Psoas muscle (tissue), 8 donors: Measurements from ENCODE around the gene PRKN. TPM values are rescaled to one million over a fixed set of nuclear protein-coding genes. Genes with fewer than 3 reads are reported as not detected.

Experiments
- ATAC-seq, 4 donors: fragments of 200-7000 bp; cut with Tn5 transposase; one replicate each; pipeline ENCODE4 v1.9.1; 2020; ENCODE audit warnings: moderate library complexity in 3 of 4, mild to moderate bottlenecking in 2 of 4
- DNase-seq, 2 donors: peaks; one replicate each; pipeline ENCODE4 v3.0.0-alpha.2; 2020
- H3K27ac ChIP-seq: fragments of 200-600 bp; one replicate; pipeline ENCODE4 v1.8.0; 2022
- H3K27me3 ChIP-seq, 3 donors: fragments of 200-600 bp in 1 of 3; one replicate each; pipeline versions ENCODE4 v1.6.1 to v1.8.0; 2013 to 2022; ENCODE audit warnings: low read length in 2 of 3, mild to moderate bottlenecking in 2 of 3, moderate library complexity in 1 of 3; ENCODE audit not compliant: insufficient read depth in 3 of 3
- H3K36me3 ChIP-seq, 2 donors: fragments of 200-600 bp in 1 of 2; one replicate each; pipeline versions ENCODE4 v1.6.1 to v1.8.0; 2013 to 2022; ENCODE audit warnings: low read depth in 1 of 2, mild to moderate bottlenecking in 1 of 2, moderate library complexity in 1 of 2; ENCODE audit not compliant: insufficient read depth in 1 of 2
- H3K4me1 ChIP-seq: fragments of 200-600 bp; one replicate; pipeline ENCODE4 v1.8.0; 2022
- H3K4me3 ChIP-seq: fragments of 200-600 bp; one replicate; pipeline ENCODE4 v1.8.0; 2022; ENCODE audit warnings: mild to moderate bottlenecking
- H3K9me3 ChIP-seq: fragments of 200-600 bp; one replicate; pipeline ENCODE4 v1.8.0; 2022
- WGBS, 3 donors: extraction: QIAGEN DNeasy Blood & Tissue Kit; methylation state at CpG; one replicate each; pipeline versions ENCODE4 v1.1.6 to v1.1.7; 2013; 5-methylcytosine and 5-hydroxymethylcytosine counted together
- intact Hi-C, 2 donors: fragments of 100-400 bp; cut with DNase I; formaldehyde crosslinking; loops; one replicate each; pipeline versions ENCODE4 v1.11.0 to v1.14.2; 2022
- polyA plus RNA-seq, 3 donors: library from polyadenylated mRNA; stranded (reverse); fragments of 200-250 nt; gene quantifications; one replicate each; pipeline ENCODE4 v1.2.3, GENCODE V29; 2013
- total RNA-seq, 4 donors: library from RNA; stranded (reverse); fragmentation: NEBNext Ultra II Directional in 2 of 4; extraction: Animal tissue kit (Norgen Biotek cat#: 25700) in 2 of 4; gene quantifications; one replicate each; pipeline versions ENCODE4 v1.2.1 to v1.2.4, GENCODE V29; 2021 to 2023
- TF ChIP-seq, protein P1 (sequence below): fragments of 200-600 bp; IDR thresholded peaks from one replicate; pipeline ENCODE4 v1.8.0; 2022; ENCODE audit warnings: antibody characterized with exemption
- donor health status: healthy with polysubstance abuse.
- donor health status: DM: no; HTN: no; CAD: no; lungs with moderate emphysema.
- donor health status: Bipolar disorder and iron deficiency.
- donor health status: healthy.
- donor health status: DM: yes; HTN: yes; CAD: no.
- donor health status: DM: no; HTN: no; CAD: no.
- donor health status: DM: no; HTN: no; CAD: no.
- donor health status: DM: yes; HTN: yes; CAD: no.

Gene PRKN
- total and polyA plus RNA-seq, 7 donors, result 1.5 to 19.5 (median 11.7) TPM

DNA sequence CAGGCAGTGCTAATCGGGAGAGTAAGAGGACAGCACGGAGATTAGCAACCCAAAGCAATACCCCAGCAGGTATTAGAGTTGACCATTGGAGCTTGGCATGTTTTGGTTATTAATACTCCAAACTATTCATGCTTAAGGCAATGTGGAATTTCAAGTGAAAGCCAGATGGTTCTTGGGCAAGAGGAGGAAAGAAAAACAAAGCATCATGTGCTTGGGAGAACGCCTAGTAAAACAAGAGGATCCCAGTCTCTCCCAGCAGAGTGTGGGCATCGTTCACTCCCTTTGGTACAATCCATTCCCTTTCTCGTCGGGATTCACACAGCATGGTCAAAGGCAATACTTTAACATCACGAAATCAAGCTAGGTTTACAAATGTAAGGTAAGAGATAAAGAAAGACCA is 349.8 kb downstream of the PRKN start:
- no peaks in the 10 kb centered on the region for H3K4me1 ChIP-seq
- no peaks in the 10 kb centered on the region for H3K36me3 ChIP-seq
- no peak overlapping the region for H3K4me3 ChIP-seq
- H3K27ac ChIP-seq, result no peak overlapping the region
- TF ChIP-seq, protein P1, sequence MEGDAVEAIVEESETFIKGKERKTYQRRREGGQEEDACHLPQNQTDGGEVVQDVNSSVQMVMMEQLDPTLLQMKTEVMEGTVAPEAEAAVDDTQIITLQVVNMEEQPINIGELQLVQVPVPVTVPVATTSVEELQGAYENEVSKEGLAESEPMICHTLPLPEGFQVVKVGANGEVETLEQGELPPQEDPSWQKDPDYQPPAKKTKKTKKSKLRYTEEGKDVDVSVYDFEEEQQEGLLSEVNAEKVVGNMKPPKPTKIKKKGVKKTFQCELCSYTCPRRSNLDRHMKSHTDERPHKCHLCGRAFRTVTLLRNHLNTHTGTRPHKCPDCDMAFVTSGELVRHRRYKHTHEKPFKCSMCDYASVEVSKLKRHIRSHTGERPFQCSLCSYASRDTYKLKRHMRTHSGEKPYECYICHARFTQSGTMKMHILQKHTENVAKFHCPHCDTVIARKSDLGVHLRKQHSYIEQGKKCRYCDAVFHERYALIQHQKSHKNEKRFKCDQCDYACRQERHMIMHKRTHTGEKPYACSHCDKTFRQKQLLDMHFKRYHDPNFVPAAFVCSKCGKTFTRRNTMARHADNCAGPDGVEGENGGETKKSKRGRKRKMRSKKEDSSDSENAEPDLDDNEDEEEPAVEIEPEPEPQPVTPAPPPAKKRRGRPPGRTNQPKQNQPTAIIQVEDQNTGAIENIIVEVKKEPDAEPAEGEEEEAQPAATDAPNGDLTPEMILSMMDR, result no peak
- H3K9me3 ChIP-seq, result no peaks in the 10 kb centered on the region
- no peaks in the 10 kb centered on the region for H3K27me3 ChIP-seq
- DNase-seq (no peak), ATAC-seq (no peak)
- intact Hi-C loops, result no loop called here
- WGBS, 3 donors, result 82 to 87% (median 84%) methylated on average over 7 of the region's 7 CpGs

DNA sequence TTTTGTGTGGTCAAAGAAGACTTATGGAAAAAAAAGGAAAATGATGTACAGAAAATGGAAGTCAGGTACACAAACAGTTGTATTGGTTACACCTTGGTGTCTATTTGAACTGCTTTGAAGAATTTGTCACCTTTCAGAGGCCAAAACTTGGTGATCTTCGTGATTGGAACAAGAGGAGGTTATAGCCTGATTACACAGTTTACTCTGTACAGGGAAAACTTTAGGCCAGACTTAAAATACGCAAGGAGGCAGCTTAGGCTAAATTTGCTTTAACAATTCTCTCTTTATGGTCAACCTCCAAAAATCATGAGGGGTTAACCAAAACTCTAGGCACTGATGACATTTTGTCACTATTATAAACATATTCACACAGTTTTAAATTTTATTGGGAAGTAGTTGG is 353.7 kb downstream of the PRKN start:
- no peaks in the 10 kb centered on the region for H3K9me3 ChIP-seq
- 64 to 89% (median 71%) methylated on average over 2 of the region's 2 CpGs for WGBS, 3 donors
- TF ChIP-seq, protein P1, result no peak

DNA sequence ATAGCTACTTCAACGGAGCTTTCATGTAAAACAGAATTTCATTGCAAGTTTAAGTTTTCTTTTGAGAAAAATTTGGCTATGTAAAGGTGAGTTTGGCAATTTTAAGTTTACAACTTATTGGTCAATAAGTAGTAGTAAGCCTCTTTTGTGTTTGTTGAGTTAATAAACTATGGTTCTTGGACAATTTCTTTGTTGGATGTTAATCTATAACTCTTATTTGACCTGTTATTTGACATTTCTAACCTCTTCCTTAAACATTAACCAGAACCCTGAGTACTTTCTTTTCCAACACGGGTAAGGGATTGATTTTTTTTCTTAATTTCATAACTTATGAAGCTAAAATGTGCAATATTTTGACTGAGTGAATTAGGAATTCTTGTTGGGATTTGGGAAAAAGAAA is 354.4 kb downstream of the PRKN start:
- Histone ChIP-seq H3K27ac (no peak overlapping the region), H3K36me3 (no peaks in the 10 kb centered on the region), H3K27me3 (no peaks in the 10 kb centered on the region), H3K4me1 (no peaks in the 10 kb centered on the region), H3K9me3 (no peaks in the 10 kb centered on the region), H3K4me3 (no peak overlapping the region)
- intact Hi-C loops, result no loop called here
- ATAC-seq, result no peak
- no peak for DNase-seq
- TF ChIP-seq, protein P1, result no peak
- WGBS, 3 donors, result 84 to 86% (median 85%) methylated on average over 2 of the region's 2 CpGs

More for the DNA sequence above, 353.7 kb downstream of the PRKN start:
- intact Hi-C loops, result no loop called here
- Histone ChIP-seq H3K27ac (no peak overlapping the region), H3K27me3 (no peaks in the 10 kb centered on the region), H3K4me3 (no peak overlapping the region), H3K36me3 (no peaks in the 10 kb centered on the region), H3K4me1 (no peaks in the 10 kb centered on the region)
- no peak for DNase-seq
- ATAC-seq, result no peak

DNA sequence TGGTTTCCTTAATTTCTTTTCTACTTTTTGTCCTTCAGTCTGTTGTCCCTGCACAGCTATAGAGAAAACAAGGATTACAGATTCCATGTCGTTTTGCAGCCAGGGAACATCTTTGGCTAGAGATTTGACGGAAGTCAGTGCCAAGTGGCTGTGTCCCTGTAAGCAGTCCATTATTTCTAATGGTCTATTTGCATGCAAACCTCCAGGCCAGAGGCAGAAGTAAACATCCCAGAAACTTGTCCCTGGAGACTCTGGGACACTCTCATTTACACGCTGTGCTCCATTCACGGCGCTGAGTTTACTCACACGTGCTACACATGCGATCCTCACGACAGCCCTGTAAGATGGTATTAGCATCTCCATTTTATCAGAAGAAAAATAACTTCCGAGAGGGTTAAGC is 355.5 kb downstream of the PRKN start:
- WGBS, 3 donors, result 52 to 61% (median 55%) methylated on average over 9 of the region's 9 CpGs
- intact Hi-C loops, result no loop called here
- no peak for ATAC-seq

DNA sequence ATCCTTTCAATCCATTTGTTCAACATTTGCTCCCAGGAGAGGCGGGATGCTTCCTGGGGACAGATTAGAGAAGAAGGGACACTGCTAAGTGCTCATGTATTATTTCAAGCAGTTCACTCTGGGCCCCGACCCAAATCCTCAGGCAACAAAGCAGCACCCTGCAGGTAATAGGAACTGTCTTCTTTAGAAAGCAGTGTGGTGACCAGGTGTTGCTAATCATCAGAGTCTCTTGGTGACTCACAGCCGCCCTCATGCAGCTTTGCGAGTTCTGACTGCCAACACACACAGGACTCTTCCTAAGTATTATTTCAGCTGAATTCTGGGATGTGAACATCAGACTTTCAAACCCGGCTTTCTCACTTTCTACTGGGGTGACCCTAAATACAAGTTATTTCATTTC is 356.4 kb downstream of the PRKN start:
- ATAC-seq (no peak), DNase-seq (no peak)
- H3K9me3 ChIP-seq, result no peaks in the 10 kb centered on the region
- H3K4me1 ChIP-seq, result no peaks in the 10 kb centered on the region
- TF ChIP-seq, protein P1, result no peak
- no peak overlapping the region for H3K4me3 ChIP-seq
- WGBS, 3 donors, result 93 to 97% (median 93%) methylated on average over 5 of the region's 5 CpGs
- intact Hi-C loops, result no loop called here
- no peaks in the 10 kb centered on the region for H3K36me3 ChIP-seq
- no peak overlapping the region for H3K27ac ChIP-seq
- H3K27me3 ChIP-seq, result no peaks in the 10 kb centered on the region

More for the DNA sequence above, 355.5 kb downstream of the PRKN start:
- Histone ChIP-seq H3K4me3 (no peak overlapping the region), H3K9me3 (no peaks in the 10 kb centered on the region), H3K27me3 (no peaks in the 10 kb centered on the region), H3K36me3 (no peaks in the 10 kb centered on the region), H3K27ac (no peak overlapping the region), H3K4me1 (no peaks in the 10 kb centered on the region)
- DNase-seq, result no peak
- TF ChIP-seq, protein P1, result no peak
